Glomerular endothelial cell (primary cell): ENCODE measurements around the gene ALK. TPM values are rescaled to one million over a fixed set of nuclear protein-coding genes. Genes with fewer than 3 reads are reported as not detected.

Experiments used
- DNase-seq: peaks from one replicate; pipeline ENCODE4 v3.0.0-alpha.2; 2011; ENCODE audit warnings: low read depth, low spot score; ENCODE audit errors: extremely low read depth
- total RNA-seq: library from RNA; depleted of rRNA; stranded (reverse); fragments of >200 nt; gene quantifications from 2 replicates; pipeline ENCODE4 v1.2.3, GENCODE V29; 2015

ALK gene
- total RNA-seq, 1 donor from 2014 or later, result not detected

- no peak for DNase-seq
Measured at GRCh38 chr2:29723255-29724001, 198.0 kb downstream of the ALK start.

GRCh38 chr2:29719639-29720038 lies 201.7 kb downstream of the ALK start:
- DNase-seq, result no peak

GRCh38 chr2:29718076-29718686 lies 203.2 kb downstream of the ALK start:
- DNase-seq, result no peak

- no peak for DNase-seq
Measured at GRCh38 chr2:29715655-29716054, 205.7 kb downstream of the ALK start.

GRCh38 chr2:29714333-29714732 lies 207.1 kb downstream of the ALK start:
- no peak for DNase-seq

GRCh38 chr2:29706171-29706720 lies 215.1 kb downstream of the ALK start:
- DNase-seq, result no peak

GRCh38 chr2:29705616-29706015 lies 215.8 kb downstream of the ALK start:
- DNase-seq, result no peak

- DNase-seq, result no peak
Measured at GRCh38 chr2:29703336-29703735, 218.1 kb downstream of the ALK start.

- DNase-seq, result no peak
Measured at GRCh38 chr2:29702276-29702675, 219.1 kb downstream of the ALK start.

- no peak for DNase-seq
Measured at GRCh38 chr2:29700560-29700959, 220.8 kb downstream of the ALK start.

GRCh38 chr2:29699045-29699444 lies 222.3 kb downstream of the ALK start:
- no peak for DNase-seq

GRCh38 chr2:29698216-29698615 lies 223.2 kb downstream of the ALK start:
- DNase-seq, result no peak

GRCh38 chr2:29697715-29698114 lies 223.7 kb downstream of the ALK start:
- no peak for DNase-seq

- no peak for DNase-seq
Measured at GRCh38 chr2:29697181-29697580, 224.2 kb downstream of the ALK start.

GRCh38 chr2:29694741-29695140 lies 226.6 kb downstream of the ALK start:
- DNase-seq, result no peak

- no peak for DNase-seq
Measured at GRCh38 chr2:29691391-29691950, 229.9 kb downstream of the ALK start.

- DNase-seq, result no peak
Measured at GRCh38 chr2:29689666-29690065, 231.7 kb downstream of the ALK start.

GRCh38 chr2:29688429-29688828 lies 233.0 kb downstream of the ALK start:
- DNase-seq, result no peak

- DNase-seq, result no peak
Measured at GRCh38 chr2:29687121-29687520, 234.3 kb downstream of the ALK start.

GRCh38 chr2:29676886-29677453 lies 244.4 kb downstream of the ALK start:
- no peak for DNase-seq

GRCh38 chr2:29664578-29664977 lies 256.8 kb downstream of the ALK start:
- no peak for DNase-seq

GRCh38 chr2:29663268-29663667 lies 258.1 kb downstream of the ALK start:
- DNase-seq, result no peak
